GM12873 (cell line): ENCODE measurements around the gene CCR2.

Experiments
- CTCF ChIP-seq: IDR thresholded peaks from 2 replicates; pipeline ENCODE4 v1.5.1; 2012; ENCODE audit warnings: low read depth, mild to moderate bottlenecking, moderate library complexity, low read length, control low read depth; ENCODE audit not compliant: insufficient read depth; ENCODE audit errors: missing control alignments

CCR2 gene

GRCh38 chr3:46365737-46366524, 12.0 kb downstream of the CCR2 start:
- TF ChIP-seq CTCF = no peak

- no peak for TF ChIP-seq CTCF
Observed at GRCh38 chr3:46367811-46368210, 13.9 kb downstream of the CCR2 start.

- TF ChIP-seq CTCF = peak; percentile 79
Observed at GRCh38 chr3:46368569-46368968, 14.7 kb downstream of the CCR2 start.

GRCh38 chr3:46369151-46369550, 15.2 kb downstream of the CCR2 start:
- no peak for TF ChIP-seq CTCF

- no peak for TF ChIP-seq CTCF
Observed at GRCh38 chr3:46369675-46370132, 15.8 kb downstream of the CCR2 start.

- no peak for TF ChIP-seq CTCF
Observed at GRCh38 chr3:46370839-46371518, 17.1 kb downstream of the CCR2 start, which contains the start of gene CCR5. Gene CCR5 (plus strand): TSS chr3:46370946. CDS start chr3:46372903, 1,957 bp downstream.
